H1 (cell line): Measurements from ENCODE around the gene MACROD2. TPM values are rescaled to one million over a fixed set of nuclear protein-coding genes. Genes with fewer than 3 reads are reported as not detected.

Experiments
- CTCF ChIA-PET: fragments of 300-600 bp; sonication (Branson Sonifier 250); formaldehyde crosslinking; loops from one replicate; lab custom pipeline; 2021; ENCODE audit not compliant: partially characterized antibody; lab: Charles Lee
- POLR2A ChIA-PET: fragments of 300-600 bp; sonication (Branson Sonifier 250); formaldehyde crosslinking; loops from one replicate; lab custom pipeline; 2021; ENCODE audit warnings: inconsistent platforms; ENCODE audit not compliant: partially characterized antibody; lab: Charles Lee
- DNase-seq, 2 experiments: peaks; one replicate each; pipeline versions ENCODE4 v3.0.0 to v3.0.0-alpha.2; 2010 to 2022; ENCODE audit warnings: low spot score in 2 of 2, low read depth in 1 of 2, mixed read lengths in 1 of 2
- FAIRE-seq: peaks from 2 replicates; lab custom pipeline; 2011; peaks lifted over from hg19 to GRCh38; lab: Jason Lieb, UNC
- H2AFZ ChIP-seq: 2 replicates; pipeline ENCODE4 v1.8.1; 2012; ENCODE audit warnings: low read length, inconsistent platforms
- H2AK5ac ChIP-seq: 2 replicates; pipeline ENCODE4 v1.6.1; 2013; ENCODE audit warnings: low read depth, low read length
- H2BK120ac ChIP-seq: replicated peaks from 2 replicates; pipeline ENCODE3; 2013; ENCODE audit warnings: low read depth, low read length, inconsistent platforms
- H2BK12ac ChIP-seq: 2 replicates; pipeline ENCODE4 v1.6.1; 2013; ENCODE audit warnings: low read depth, low read length
- H2BK15ac ChIP-seq: 2 replicates; pipeline ENCODE4 v1.6.1; 2013; ENCODE audit warnings: low read length
- H2BK20ac ChIP-seq: 2 replicates; pipeline ENCODE4 v1.6.1; 2013; ENCODE audit warnings: low read length
- H2BK5ac ChIP-seq: 2 replicates; pipeline ENCODE4 v1.6.1; 2013; ENCODE audit warnings: low read depth, low read length
- H3K14ac ChIP-seq: 2 replicates; pipeline ENCODE4 v1.6.1; 2013; ENCODE audit warnings: inconsistent platforms; ENCODE audit not compliant: insufficient read length
- H3K18ac ChIP-seq: 2 replicates; pipeline ENCODE4 v1.6.1; 2013; ENCODE audit warnings: low read length; ENCODE audit errors: extremely low read depth
- H3K23ac ChIP-seq: 2 replicates; pipeline ENCODE4 v1.6.1; 2013; ENCODE audit warnings: inconsistent platforms; ENCODE audit not compliant: insufficient read length
- H3K23me2 ChIP-seq: 2 replicates; pipeline ENCODE4 v1.6.1; 2013; ENCODE audit warnings: low read depth, low read length
- H3K27ac ChIP-seq: 2 replicates; pipeline ENCODE4 v1.6.1; 2011; ENCODE audit warnings: low read depth, low read length, inconsistent platforms
- H3K27me3 ChIP-seq, 4 experiments: replicated peaks in 1 of 4; 1 replicate in 1 of 4; 2 replicates in 3 of 4; pipeline versions ENCODE4 v1.6.1 to v1.8.1; 2011 to 2013; ENCODE audit warnings: low read length in 3 of 4, mild to moderate bottlenecking in 3 of 4, inconsistent platforms in 2 of 4, mixed read lengths in 2 of 4, moderate library complexity in 1 of 4; ENCODE audit not compliant: control insufficient read depth in 3 of 4, insufficient read depth in 3 of 4; ENCODE audit errors: extremely low read depth in 1 of 4
- H3K36me3 ChIP-seq, 4 experiments: 2 replicates each; pipeline versions ENCODE4 v1.6.1 to v1.8.1; 2011 to 2013; ENCODE audit warnings: mild to moderate bottlenecking in 4 of 4, low read length in 3 of 4, moderate library complexity in 2 of 4, control low read depth in 1 of 4, inconsistent platforms in 1 of 4; ENCODE audit not compliant: insufficient read depth in 4 of 4, control insufficient read depth in 2 of 4
- H3K4ac ChIP-seq: replicated peaks from 2 replicates; pipeline ENCODE3; 2013; ENCODE audit warnings: low read length, low read depth, mixed read lengths, inconsistent platforms; ENCODE audit not compliant: insufficient read length
- H3K4me1 ChIP-seq, 4 experiments: replicated peaks in 1 of 4; 1 replicate in 1 of 4; 2 replicates in 3 of 4; pipeline versions ENCODE4 v1.6.1 to v1.8.1; 2011 to 2013; ENCODE audit warnings: low read length in 3 of 4, inconsistent platforms in 2 of 4, mixed read lengths in 1 of 4; ENCODE audit not compliant: insufficient read depth in 4 of 4, control insufficient read depth in 3 of 4
- H3K4me2 ChIP-seq, 2 experiments: 2 replicates each; pipeline versions ENCODE4 v1.6.1 to v1.8.1; 2011 to 2013; ENCODE audit warnings: low read depth in 2 of 2, low read length in 2 of 2, control low read depth in 1 of 2, inconsistent platforms in 1 of 2, mild to moderate bottlenecking in 1 of 2; ENCODE audit not compliant: insufficient read depth in 1 of 2
- H3K4me3 ChIP-seq, 4 experiments: fragments of 200-600, 300-600 bp in 1 of 4; sonication (generic), shearing (Covaris generic), sonication (Bioruptor Twin) in 1 of 4; 2 replicates each; pipeline versions ENCODE4 v1.5.1 to v1.8.1; 2011 to 2016; ENCODE audit warnings: low read length in 4 of 4, low read depth in 3 of 4, control low read depth in 2 of 4, inconsistent platforms in 2 of 4, mild to moderate bottlenecking in 2 of 4, mixed read lengths in 1 of 4, moderate library complexity in 1 of 4; ENCODE audit not compliant: insufficient read depth in 2 of 4; ENCODE audit errors: extremely low read depth in 1 of 4
- H3K56ac ChIP-seq: replicated peaks from 2 replicates; pipeline ENCODE3; 2013; ENCODE audit warnings: low read depth, mild to moderate bottlenecking, mixed read lengths, low read length, inconsistent platforms; ENCODE audit not compliant: insufficient read length
- H3K79me1 ChIP-seq: 2 replicates; pipeline ENCODE4 v1.6.1; 2013; ENCODE audit warnings: low read depth, low read length, control low read depth
- H3K79me2 ChIP-seq, 2 experiments: 2 replicates each; pipeline versions ENCODE4 v1.6.1 to v1.8.1; 2012 to 2013; ENCODE audit warnings: low read length in 2 of 2, mild to moderate bottlenecking in 2 of 2, inconsistent platforms in 1 of 2; ENCODE audit not compliant: insufficient read depth in 2 of 2, control insufficient read depth in 1 of 2
- H3K9ac ChIP-seq, 4 experiments: replicated peaks in 1 of 4; 1 replicate in 1 of 4; 2 replicates in 3 of 4; pipeline versions ENCODE4 v1.6.1 to v1.8.1; 2011 to 2013; ENCODE audit warnings: low read depth in 3 of 4, low read length in 3 of 4, control low read depth in 2 of 4, mild to moderate bottlenecking in 2 of 4, moderate library complexity in 2 of 4, inconsistent platforms in 1 of 4; ENCODE audit errors: extremely low read depth in 1 of 4
- H3K9me3 ChIP-seq, 2 experiments: 2 replicates each; pipeline versions ENCODE4 v1.6.1 to v1.8.1; 2012 to 2013; ENCODE audit warnings: mild to moderate bottlenecking in 2 of 2, moderate library complexity in 2 of 2, control low read depth in 1 of 2, inconsistent platforms in 1 of 2, low read depth in 1 of 2, low read length in 1 of 2, mixed read lengths in 1 of 2; ENCODE audit not compliant: insufficient read depth in 2 of 2
- H4K20me1 ChIP-seq, 2 experiments: replicated peaks in 1 of 2; 2 replicates each; pipeline versions ENCODE3 to v1.8.1; 2011 to 2013; ENCODE audit warnings: inconsistent platforms in 2 of 2, low read length in 2 of 2, mild to moderate bottlenecking in 1 of 2; ENCODE audit not compliant: insufficient read depth in 2 of 2, control insufficient read depth in 1 of 2
- H4K5ac ChIP-seq: 2 replicates; pipeline ENCODE4 v1.6.1; 2013; ENCODE audit warnings: low read length, low read depth, mixed read lengths, inconsistent platforms; ENCODE audit not compliant: insufficient read length
- H4K8ac ChIP-seq: 2 replicates; pipeline ENCODE4 v1.8.0; 2013; ENCODE audit warnings: mild to moderate bottlenecking, moderate library complexity, low read length, inconsistent platforms; ENCODE audit not compliant: insufficient read depth; ENCODE audit errors: extremely low read depth
- H4K91ac ChIP-seq: replicated peaks from 2 replicates; pipeline ENCODE3; 2013; ENCODE audit warnings: low read length, mixed read lengths, inconsistent platforms; ENCODE audit not compliant: insufficient read length
- JUN ChIP-seq: IDR thresholded peaks from 2 replicates; pipeline ENCODE4 v1.6.1; 2011; ENCODE audit warnings: low read depth, mild to moderate bottlenecking, improper control_type of control experiment, low read length
- WGBS, 2 experiments: shearing (Covaris generic) in 1 of 2; methylation state at CpG; one replicate each; pipeline versions ENCODE4 v1.1.6 to v1.1.7; 2013 to 2015; ENCODE audit warnings: low lambda C conversion rate in 2 of 2, mixed read lengths in 2 of 2, inconsistent platforms in 1 of 2, low coverage in 1 of 2, missing lambda C conversion rate in 1 of 2; ENCODE audit not compliant: insufficient replicate concordance in 2 of 2, insufficient coverage in 1 of 2, insufficient read length in 1 of 2; ENCODE audit errors: extremely low coverage in 1 of 2, missing lambda C conversion rate in 1 of 2; 5-methylcytosine and 5-hydroxymethylcytosine counted together
- polyA plus RNA-seq, 7 experiments: library from polyadenylated mRNA; depleted of rRNA in 3 of 7; stranded (reverse) in 5 of 7; unstranded in 2 of 7; fragments of >200 nt in 5 of 7; fragments of 200-250 nt in 2 of 7; gene quantifications; 1 replicate in 5 of 7; 2 replicates in 1 of 7; 4 replicates in 1 of 7; pipeline versions ENCODE4 v1.2.1 to v1.2.3, GENCODE V29; 2011 to 2013; ENCODE audit warnings: missing spikeins in 2 of 7, mixed read lengths in 2 of 7
- total RNA-seq: library from RNA; stranded (reverse); fragmentation: NEBNext Ultra II Directional; extraction: Animal tissue kit (Norgen Biotek cat#: 25700); gene quantifications from 2 replicates; pipeline ENCODE4 v1.2.1, GENCODE V29; 2021

Gene MACROD2
- total and polyA plus RNA-seq, 2 of the 8 experiments (the other 6 are each of a cell fraction or from before 2014, with no cell fraction given): 0.70 to 3.9 TPM

- Histone ChIP-seq H4K91ac (no peak overlapping the region), H3K18ac (no peak overlapping the region), H3K79me2 (no peaks in the 10 kb centered on the region), H3K23me2 (no peaks in the 10 kb centered on the region), H3K4me2 (no peak overlapping the region), H3K23ac (no peak overlapping the region), H2AK5ac (0 out of 2 replicates have a peak overlapping the region, but pooled peaks have one; percentile 72), H3K56ac (no peak overlapping the region), H2BK5ac (no peak overlapping the region), H3K79me1 (no peaks in the 10 kb centered on the region), H4K5ac (no peak overlapping the region), H3K36me3 (no peaks in the 10 kb centered on the region), H2AFZ (no peak overlapping the region), H2BK20ac (no peak overlapping the region), H3K4me3 (no peak overlapping the region), H4K20me1 (no peaks in the 10 kb centered on the region), H3K9me3 (peaks cover 0 to 2% of the 10 kb centered on the region in 2 experiments; a peak in 1 of 4 replicates), H3K4me1 (no peaks in the 10 kb centered on the region), H2BK120ac (no peak overlapping the region), H2BK15ac (0 out of 2 replicates have a peak overlapping the region, but pooled peaks have one; percentile 61), H2BK12ac (no peak overlapping the region), H3K9ac (no peak overlapping the region), H3K4ac (no peak overlapping the region), H3K27ac (no peak overlapping the region), H3K14ac (no peak overlapping the region), H4K8ac (0 out of 2 replicates have a peak overlapping the region, but pooled peaks have one; percentile 20), H3K27me3 (no peaks in the 10 kb centered on the region)
- ChIA-PET CTCF (no interaction called here), POLR2A (no interaction called here)
- 91% methylated on average over 4 of the region's 4 CpGs; no CpG with 5 or more reads in 1 of the 2 experiments for WGBS, 2 experiments
- no peak for TF ChIP-seq JUN
- no peak for DNase-seq
- FAIRE-seq: no peak
Observed at GRCh38 chr20:15176929-15177328, 1181.6 kb downstream of the MACROD2 start.
